Stimulated activated CD8-positive, alpha-beta memory T cell treated with anti-CD3 and anti-CD28 coated beads, Interleukin-4, amount 100 ng/mL, for 1 hour (primary cell): Measurements from ENCODE around the gene C16orf96.

Experiments
- DNase-seq, 2 donors: peaks; one replicate each; pipeline ENCODE4 v3.0.0-alpha.2; 2020; ENCODE audit warnings: low read depth in 2 of 2, low spot score in 1 of 2

C16orf96 gene

DNA sequence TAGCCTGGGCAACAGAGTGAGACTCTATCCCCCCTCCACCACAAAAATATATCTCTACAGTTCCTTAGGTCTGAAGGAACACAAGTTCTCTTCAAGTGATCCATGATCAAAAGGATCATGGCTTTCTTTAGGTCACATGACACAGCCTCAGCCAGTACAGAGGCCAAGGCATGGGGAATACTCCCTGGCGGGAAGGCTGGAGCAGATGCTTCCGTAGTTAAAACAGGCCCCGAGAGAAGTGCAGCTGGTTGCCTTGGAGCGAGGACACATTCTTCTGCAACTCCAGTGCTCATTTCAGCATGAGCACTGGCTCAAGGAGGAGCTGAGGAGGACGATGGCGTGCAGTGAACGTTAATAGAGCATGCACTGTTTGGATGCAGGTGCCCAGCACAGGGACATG, 31.1 kb upstream of the C16orf96 start:
- no peak for DNase-seq

DNA sequence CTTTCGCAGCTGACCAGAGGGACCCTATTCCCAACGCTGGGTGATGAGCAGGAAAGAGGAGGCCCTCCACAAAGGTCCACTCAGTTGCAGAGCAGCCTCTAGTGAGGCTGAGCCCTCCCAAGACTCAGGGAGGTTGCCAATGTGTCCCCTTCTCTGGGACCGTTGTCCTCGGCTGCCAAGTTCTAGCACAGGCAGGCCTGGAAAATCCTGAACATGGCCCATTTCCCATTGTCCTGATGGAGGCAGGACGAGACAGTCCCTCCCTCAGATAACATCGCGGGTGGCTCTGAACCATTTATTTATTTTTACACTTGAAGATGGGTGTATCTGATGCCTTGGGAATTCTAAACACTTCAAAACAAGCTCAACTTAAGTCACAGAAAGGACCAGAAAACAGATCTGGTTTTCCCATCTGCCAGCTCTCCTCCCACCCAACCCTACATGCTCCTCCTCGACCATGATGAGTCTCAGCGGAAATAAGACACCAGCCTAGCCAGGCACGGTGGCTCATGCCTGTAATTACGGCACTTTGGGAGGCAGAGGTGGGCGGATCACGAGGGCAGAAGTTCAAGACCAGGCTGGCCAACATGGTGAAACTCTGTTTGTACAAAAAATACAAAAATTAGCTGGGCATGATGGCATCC, 30.4 kb upstream of the C16orf96 start:
- DNase-seq, result no peak

DNA sequence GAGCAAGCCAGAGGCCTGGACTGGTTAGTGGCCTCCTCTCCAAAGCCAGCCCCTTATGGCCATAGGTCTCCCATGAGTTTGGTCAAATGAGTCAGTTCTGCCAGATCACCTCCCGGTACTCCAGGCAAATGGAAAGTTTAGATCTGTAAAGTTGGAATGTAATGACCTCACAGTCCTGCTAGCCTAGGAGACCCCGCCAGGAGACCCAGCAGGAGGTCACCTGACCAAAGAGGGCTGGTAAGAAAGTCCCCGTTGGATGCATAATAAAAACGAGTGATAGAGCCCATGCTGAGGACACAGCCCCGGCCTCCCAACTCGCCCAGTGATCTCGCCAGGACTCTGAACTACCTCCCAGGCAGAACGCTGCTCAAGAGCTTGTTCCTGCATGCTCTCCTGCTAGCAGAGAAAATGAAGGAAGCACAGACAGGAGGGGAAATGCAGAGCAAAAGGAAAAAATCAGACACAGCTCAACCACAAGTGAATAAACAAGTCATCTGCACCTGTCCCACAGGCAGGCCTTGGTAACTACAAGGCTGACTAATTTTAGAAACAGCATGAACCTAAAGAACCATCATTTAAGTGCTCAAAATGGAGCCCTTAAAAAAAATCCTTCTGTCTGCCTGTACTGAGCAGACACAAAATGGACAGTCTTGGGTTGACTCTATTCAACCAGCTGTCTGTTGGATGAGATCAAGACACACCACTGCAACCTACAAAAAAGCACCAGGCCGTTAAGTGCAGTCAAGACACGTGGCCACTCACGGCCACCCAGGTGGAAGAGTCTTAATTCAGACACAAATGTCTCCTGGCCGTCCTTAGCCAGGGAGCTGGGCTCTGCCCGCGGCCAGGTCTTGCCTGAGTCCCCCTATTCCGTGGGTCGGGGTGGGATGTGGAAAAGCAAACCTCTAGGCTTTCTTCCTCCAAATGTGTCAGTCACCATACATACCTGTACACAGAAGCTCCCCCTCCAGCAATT, 26.8 kb upstream of the C16orf96 start:
- DNase-seq, result no peak

DNA sequence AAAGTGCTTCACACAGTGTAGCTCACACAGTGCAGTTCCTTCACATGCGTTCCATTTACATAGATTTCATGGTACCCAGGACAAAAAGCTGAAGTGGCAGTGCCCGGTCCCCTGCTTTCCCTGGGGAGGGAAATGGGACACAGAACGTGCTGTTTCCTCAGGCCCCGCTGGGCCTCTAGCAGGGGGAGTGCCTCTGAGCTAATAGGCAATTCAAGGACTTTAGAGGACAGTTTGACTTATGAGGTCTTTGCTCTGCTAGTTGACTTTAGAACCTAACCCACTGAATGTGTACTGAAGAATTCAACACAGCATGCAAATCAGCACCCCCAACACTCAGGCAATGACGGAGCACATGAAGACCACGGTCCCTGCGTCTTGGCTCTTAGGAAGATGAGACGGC, 24.3 kb upstream of the C16orf96 start:
- DNase-seq, result no peak

DNA sequence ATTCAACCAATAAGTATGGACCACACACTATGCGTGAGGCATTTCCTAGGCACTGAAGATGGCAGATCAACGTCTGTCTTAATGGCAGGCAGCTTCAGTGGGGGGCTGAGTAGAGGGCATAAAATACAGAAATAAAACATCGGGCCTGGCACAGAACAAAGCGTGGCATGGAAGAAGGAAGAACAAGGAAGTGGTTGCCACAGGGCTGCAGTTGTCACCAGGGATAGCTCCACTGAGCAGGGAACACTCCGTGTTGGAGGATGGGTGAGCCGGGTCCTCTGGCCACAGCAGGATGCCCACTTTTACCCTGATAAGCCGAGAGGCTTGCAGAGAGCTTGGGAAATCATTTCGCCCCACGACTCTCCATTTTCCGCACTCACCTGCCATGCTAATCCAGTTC, 23.9 kb upstream of the C16orf96 start:
- DNase-seq, result no peak

DNA sequence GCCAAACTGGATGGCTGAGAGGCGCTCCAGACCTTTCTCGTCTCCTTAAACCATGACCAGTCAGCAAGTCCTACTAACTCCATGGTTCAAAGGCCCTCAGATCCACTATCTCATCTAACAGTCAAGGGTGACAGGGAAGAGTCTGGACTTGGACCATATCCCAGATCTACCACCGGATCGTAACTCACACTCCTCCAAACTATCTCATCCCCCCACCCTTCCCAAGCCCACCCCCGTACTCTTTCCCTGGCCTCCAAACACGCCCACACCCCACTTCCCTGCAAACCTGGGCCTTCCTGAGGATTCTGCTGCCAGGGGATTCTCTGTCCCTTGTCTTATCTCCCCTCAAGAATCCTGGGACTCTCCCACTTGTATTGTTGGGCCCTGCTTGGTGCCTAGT, 22.6 kb upstream of the C16orf96 start:
- no peak for DNase-seq

DNA sequence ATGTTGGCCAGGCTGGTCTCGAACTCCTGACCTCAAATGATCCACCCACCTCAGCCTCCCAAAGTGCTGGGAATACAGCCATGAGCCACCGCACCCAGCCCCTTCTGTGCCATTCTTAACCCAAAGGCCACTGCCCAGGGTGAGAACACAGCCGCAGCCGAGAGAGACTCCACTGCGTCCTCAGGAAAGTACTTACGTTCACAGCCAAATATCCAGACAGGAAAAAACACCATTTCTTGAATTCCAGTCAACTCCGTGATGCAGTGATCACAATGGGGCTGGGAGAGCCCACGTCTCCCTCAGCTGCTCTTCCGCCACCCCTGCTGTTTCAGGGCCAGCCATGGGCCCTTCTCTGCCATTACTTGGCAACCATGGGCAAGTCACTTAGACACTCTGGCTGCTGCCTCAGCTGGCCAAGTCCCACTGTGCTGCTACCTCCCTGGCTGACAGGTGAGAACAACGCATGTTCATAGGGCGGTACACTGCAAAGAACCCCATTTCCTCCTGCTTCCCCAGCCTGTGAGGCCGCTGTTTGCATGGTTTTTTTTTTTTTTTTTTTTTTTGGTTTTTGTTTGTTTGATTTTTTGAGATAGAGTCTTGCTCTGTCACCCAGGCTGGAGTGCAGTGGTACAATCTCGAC, 21.9 kb upstream of the C16orf96 start:
- DNase-seq, result no peak

DNA sequence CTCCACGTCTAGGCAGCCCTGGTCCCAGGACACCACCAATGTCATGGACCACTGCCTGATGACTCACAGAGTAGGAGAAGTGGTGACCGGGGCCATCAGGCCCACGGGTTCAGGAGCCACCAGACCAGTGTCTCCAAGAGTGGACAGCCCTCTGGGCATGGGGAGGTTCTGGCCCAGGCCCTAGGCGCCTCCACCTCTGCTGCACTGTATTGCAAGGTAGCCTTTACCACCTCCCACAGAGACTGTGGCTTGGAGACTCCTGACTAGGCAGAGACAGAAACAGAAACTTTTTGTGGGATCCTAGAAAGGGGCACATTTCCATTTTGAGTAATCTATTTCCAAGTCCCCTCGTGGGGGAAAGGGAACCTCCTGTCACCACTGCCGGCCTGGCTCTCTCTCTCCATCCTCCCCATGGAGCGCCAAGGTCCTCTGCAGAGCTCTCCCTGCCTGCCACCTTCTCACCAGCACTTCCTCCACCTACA, 20.5 kb upstream of the C16orf96 start:
- DNase-seq, result no peak

DNA sequence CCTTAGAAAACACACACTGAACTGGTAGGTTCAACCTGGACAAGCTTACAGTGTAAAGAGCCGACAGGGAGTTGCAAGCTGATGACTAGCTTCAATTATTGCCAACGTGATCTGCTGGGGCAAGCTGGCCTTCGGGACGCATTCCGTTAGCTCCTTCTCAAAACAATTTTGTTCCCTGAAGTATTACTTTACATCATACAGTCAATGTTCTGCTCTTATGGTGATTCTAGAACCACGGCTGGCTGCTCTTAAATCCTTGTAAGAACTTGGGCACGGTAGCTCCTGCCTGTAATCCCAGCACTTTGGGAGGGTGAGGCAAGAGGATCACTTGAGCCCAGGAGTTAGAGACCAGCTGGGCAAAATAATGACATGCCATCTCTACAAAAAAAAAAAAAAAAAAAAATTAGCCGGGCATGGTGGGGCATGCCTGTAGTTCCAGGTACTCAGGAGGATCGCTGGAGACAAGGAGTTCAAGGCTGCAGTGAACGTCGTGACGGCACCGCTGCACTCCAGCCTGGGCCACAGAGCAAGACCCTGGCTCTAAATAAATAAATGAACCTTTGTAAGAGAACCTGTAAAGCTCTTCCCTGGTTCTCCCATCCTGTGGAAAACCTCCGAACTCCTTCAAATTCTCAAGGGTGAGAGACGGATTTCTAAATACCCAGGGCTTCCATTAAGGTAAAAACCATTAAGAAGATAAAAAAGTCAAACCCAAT, 19.6 kb upstream of the C16orf96 start:
- DNase-seq, result no peak

DNA sequence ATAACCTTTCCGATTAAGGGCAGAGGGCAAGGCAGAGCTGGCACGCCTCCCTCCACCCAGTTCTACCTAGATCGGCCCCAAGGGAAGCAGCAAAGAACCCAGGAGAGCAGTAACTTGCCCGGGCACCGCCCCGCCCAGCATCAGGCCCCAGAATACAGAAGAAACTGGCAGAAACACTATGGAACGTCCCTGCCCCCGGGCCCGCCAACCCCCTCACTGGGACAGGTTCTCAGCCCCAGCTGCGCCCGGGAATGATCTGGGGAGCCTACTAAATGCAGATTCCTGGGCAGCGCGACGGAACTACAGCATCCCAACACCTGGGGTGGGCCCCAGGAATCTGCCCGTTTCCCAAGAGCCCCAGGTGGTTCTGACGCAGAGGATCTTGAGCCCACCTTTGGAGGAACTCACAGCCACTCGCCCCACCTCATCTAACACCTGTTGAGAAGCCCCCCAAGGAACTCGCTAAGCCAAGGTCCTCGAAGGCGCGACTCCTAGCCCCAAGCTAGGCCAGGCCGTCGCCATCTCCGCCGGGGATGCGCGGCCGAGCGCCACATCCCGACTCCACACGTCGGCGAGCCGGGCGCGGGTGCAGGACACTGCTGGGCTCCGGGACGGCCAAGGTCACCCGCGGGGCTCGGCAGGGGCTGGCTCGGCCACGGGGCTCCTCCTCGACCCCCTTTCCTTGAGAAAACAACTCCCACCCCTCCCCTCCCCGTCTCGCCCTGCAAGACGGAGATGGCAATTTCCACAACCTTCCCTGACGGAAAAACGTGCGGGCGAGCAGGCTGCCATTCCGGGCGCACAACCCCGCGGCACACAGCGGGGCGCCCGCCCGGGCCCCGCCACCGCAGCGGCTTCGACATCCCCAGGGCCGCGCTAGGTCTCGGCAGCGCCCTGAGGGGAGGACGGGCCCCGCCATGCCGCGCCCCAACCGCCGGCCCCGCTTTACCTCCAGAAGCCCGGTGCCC, 18.5 kb upstream of the C16orf96 start:
- no peak for DNase-seq

DNA sequence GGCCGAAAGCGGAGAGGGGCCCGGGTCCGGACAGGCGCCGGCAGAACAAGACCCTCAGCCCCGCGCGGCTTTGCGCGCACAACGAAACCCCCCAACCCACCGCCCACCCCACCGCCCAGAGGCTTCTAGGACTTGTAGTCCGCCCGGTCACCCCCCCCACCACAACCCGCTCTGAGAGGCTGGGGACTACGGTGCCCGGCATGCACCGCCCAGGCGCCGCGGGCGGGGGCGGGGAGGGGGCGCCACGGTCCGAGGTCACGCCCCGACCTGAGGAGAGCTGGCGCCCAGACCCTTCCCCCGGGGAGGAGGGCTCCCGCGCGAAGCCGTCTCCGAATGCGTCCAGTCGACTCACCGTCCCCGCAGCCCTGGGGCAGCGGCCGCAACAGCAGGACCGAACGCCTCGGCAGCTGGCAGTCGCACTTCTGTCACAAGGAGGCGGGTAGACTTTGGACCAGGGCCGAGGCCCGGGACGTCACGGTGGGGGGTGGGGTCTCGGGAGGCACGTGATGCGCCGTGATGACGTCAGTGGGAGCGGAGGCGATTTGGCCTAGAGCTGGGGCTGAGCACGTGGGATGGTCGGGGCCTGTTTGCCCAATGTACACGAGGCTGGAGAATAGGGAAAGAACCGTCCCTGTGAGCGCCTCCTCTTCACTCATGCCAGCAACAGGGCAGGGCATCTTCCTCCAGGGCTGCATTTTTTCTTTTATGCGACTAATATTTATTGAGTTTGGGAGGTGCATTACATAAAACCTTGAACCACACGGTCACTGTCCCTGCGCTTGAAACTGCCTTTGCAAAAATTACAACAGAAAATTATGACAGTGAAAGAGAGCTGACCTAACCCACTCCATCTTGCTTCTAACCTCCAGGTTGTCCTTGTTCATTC, 17.5 kb upstream of the C16orf96 start, which contains the start of gene CDIP1:
Gene CDIP1 (minus strand): TSS at position 424 of the 886 bp plus-strand sequence. CDS start 24,643 bp downstream, outside the sequence.
- DNase-seq, result peak; percentile 88 to 94

DNA sequence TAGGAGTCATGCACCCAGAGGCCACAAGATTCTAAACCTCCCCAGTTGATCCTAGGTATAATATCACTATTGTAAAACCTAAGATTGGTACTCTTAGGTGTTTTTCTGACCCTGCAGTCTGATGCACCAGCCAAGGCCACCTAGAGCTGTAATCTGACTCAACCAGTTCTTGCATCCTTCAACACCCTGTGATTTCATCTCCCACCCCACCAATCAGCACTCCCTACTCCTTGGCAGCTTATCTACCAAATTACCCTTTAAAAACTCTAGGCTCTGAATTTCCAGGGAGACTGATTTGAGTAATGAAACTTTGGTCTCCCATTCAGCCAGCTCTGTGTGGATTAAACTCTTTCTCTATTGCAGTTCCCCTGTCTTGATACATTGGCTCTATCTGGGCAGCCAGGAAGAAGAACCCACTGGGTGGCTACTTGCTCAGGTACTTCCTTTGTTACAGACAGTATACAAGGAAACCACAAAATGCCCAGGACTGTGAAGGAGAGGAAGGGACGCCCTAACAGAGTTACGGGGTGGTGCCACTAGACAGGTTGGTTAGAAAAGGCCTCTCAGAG, 16.3 kb upstream of the C16orf96 start:
- DNase-seq, result no peak

DNA sequence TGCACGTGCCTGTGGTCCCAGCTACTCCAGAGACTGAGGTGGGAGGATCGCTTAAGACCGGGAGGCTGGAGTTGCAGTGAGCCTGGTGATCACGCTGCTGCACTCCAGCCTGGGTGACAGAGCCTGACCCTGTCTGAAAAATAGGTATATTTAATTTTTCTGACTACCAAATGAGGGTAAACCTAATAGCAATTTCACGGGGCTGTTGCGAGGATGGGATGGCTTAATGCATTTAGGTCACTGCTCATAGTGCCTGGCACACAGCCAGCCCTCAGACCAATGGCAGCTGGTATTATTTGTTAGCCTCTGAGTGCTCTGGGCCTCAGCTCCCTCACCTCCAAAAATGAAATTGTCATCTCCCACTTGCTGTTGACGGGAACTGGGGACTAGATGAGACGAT, 11.7 kb upstream of the C16orf96 start:
- DNase-seq, result no peak

DNA sequence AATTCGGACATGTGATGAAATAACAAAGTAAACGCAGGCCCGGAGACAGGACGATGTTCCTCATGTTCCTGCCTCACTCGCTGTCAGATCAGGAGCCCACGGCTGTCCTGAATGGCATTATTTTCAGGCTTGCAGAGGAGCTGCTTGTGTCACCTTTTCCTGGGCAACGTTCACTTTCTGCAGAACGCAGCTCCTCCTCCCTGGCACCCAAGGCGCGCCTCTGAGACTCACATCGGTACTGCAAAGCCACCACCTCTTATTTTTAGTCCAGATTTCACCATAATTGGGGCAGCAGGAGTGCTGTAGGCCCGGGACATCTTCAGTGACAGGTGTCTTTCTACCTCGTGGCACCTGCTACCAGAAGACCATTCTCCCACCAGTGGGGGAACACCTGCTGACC, 8.0 kb upstream of the C16orf96 start:
- DNase-seq, result no peak

DNA sequence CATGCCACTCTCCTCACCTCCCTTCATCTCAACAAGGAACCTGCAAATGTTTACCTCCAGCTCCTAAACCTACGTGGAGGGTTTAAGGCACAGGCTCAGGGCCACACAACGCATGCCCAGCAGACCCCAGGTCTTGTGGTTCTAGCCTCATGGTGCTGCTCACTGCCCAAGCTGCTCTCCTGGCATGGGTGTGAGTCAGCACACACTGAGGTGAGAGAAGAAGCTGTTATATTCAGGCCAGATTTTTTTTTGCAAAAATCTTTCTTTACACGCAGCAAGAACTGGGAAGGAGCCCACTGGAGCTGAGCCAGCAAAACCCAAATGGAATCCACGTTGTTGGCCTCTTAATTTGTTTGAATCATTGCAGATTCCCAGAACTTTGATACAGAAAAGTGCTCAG, 5.5 kb upstream of the C16orf96 start:
- DNase-seq, result no peak

DNA sequence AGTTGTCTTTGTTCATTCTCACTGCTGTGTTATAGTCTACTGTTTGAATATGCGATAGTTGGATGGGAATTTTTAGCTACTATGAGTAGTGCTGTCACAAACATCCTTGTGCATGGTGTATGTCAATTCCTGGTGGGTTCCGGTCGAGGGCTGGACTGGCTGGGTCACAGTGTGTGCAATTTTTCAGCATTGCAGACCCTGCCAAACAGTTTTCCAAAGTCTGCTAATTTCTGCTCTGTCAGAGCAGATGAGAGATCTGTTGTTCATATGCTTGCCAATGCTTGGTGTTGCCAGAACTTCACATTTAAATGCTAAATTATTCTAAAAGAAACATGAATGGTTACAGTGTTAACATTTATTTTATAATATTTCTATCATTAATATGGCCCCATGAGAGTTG, 3.6 kb upstream of the C16orf96 start:
- no peak for DNase-seq

DNA sequence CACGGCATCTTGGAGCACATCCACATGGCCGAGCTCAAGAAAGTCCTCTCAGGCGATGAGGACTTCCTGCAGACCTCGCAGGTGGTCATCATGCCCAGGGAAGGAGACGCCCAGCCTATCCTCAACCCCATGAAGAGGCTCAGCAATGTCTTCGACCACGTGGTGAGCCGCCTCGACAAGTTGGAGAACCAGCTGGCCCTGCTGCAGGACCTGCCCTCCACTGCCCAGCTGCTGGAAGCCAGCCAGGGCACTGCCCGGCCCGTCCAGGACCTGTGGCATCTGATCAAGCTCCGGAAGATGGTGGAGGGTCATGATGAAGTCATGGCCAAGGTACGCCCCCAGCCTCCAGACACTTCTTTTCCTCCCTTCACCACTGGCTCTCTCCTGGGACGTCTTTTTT, 440 bp downstream of the C16orf96 start:
- no peak for DNase-seq

DNA sequence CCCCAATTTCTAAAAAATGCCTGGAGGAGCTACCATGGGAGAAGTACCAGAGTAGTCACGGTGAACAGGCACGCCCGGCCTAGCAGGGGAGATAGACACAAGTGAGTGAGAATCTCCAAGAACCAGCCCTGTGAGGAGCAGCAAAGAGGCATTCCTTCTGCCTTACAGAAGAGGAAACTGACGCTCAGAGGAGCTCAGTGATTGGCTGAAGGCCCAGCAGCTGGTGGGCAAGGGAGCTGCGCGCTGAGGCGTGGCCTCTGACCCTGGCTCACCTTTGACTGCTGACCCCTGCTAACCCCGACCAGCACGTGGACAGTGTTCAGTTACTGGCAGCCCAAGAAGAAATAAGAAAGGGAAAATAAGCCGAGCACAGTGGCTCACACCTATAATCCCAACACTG, 1.8 kb downstream of the C16orf96 start:
- DNase-seq, result no peak

DNA sequence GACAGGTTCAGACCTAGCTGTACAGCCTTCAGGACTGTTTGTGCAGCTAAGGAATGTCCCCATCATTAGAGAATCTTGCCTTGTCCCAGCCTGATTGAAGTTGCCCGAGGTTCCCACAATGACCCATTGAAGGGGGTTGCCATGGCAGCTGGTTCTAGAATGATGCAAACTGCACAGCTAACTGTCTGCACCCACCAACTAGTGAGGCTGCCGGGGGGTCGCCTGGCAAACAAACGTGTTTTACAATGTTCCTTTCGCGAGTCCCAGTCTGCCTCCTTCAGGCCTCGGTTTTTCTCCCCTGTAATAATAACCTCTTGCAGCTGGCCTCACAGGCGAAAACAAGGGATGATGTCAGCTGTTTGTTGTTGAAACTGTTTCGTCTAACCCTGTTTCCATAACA, 5.5 kb downstream of the C16orf96 start:
- DNase-seq, result no peak
